ENCODE results near the gene PUDP. TPM values are rescaled to one million over a fixed set of nuclear protein-coding genes. Genes with fewer than 3 reads are reported as not detected.
A peak's percentile ranks its signal among the peaks of the same experiment; 100 is the strongest.

The PUDP gene
- polyA plus RNA-seq, 1 donor from 2014 or later: 13.0 TPM

GRCh38 chrX:7082556-7082955 is 65.4 kb downstream of the PUDP start:
- H3K27me3 Mint-ChIP-seq: no peaks in the 10 kb centered on the region
- H3K4me3 Mint-ChIP-seq: peak overlapping the region in 1 of 4 donors; percentile 92
- peak overlapping the region in 2 of 3 donors; percentile 95 to 98 for H3K27ac Mint-ChIP-seq
- H3K4me1 Mint-ChIP-seq: peaks cover 24 to 53% (median 45%) of the 10 kb centered on the region in 3 donors
- H3K36me3 Mint-ChIP-seq: peaks cover 6% of the 10 kb centered on the region
- H3K9me3 Mint-ChIP-seq: no peaks in the 10 kb centered on the region

DNA sequence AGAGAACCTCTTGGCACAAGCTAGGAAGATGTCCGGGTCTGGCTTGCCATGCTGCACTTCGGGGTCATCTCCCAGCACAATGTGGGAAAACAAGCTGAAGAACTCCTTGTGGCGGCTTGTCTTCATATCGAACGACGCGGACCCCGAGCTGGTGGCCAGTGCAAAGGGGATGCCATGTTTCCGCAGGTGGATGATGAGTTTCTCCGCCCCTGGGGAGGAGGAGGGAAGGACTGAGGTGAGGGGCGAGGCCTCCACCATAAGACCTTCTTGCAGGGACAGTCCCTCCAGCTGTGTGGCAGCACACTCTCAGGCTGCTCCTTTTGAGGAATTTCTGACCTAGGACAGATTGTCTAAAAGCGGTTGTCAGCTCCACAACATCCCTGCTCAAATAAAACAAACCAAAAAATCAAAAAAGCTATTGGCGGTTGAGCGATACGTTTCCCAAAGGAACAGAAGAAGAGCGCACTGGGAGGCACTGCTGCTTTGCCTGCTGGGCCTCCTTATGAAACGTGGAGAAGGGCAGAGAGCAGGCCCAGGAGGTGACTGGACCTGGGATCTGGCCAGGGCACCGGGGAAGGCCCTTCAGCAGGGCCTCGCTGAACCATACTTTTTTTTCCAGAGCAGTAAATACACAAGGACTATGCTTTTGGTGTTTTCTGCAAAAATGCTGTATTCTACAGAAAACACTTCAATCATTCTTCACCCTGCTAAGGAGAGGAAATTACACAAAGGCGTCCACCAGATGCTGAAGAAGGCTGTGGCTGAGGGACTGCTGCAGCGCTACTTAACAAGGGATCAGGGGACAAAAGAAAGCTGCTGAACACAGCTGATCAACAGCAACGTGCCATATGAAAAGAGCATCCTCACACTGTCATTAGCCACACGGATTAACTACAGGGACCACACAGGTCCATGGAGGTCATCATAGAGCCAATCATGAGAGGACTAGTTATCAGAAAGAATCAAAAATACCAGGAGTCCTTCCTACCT is 70.4 kb downstream of the PUDP start:
- H3K27ac Mint-ChIP-seq: peak overlapping the region in 1 of 3 donors; percentile 57
- H3K27me3 Mint-ChIP-seq: no peaks in the 10 kb centered on the region
- no peak overlapping the region for H3K4me3 Mint-ChIP-seq
- H3K36me3 Mint-ChIP-seq: peaks cover 14% of the 10 kb centered on the region
- H3K4me1 Mint-ChIP-seq: peaks cover 4 to 12% (median 10%) of the 10 kb centered on the region in 3 donors
- H3K9me3 Mint-ChIP-seq: no peaks in the 10 kb centered on the region

- H3K9me3 Mint-ChIP-seq: no peaks in the 10 kb centered on the region
These were observed 71.7 kb downstream of the PUDP start for GRCh38 chrX:7076245-7076661.

GRCh38 chrX:7074908-7075204 is 73.1 kb downstream of the PUDP start:
- Mint-ChIP-seq H3K4me1 (peaks cover 4 to 11% (median 8%) of the 10 kb centered on the region in 3 donors), H3K4me3 (no peak overlapping the region), H3K27me3 (no peaks in the 10 kb centered on the region), H3K9me3 (no peaks in the 10 kb centered on the region), H3K36me3 (peaks cover 19% of the 10 kb centered on the region), H3K27ac (no peak overlapping the region)

More at GRCh38 chrX:7076245-7076661, 71.7 kb downstream of the PUDP start:
- Mint-ChIP-seq H3K4me3 (no peak overlapping the region), H3K36me3 (peaks cover 17% of the 10 kb centered on the region), H3K4me1 (peaks cover 7 to 9% (median 7%) of the 10 kb centered on the region in 3 donors), H3K27ac (no peak overlapping the region), H3K27me3 (no peaks in the 10 kb centered on the region)

DNA sequence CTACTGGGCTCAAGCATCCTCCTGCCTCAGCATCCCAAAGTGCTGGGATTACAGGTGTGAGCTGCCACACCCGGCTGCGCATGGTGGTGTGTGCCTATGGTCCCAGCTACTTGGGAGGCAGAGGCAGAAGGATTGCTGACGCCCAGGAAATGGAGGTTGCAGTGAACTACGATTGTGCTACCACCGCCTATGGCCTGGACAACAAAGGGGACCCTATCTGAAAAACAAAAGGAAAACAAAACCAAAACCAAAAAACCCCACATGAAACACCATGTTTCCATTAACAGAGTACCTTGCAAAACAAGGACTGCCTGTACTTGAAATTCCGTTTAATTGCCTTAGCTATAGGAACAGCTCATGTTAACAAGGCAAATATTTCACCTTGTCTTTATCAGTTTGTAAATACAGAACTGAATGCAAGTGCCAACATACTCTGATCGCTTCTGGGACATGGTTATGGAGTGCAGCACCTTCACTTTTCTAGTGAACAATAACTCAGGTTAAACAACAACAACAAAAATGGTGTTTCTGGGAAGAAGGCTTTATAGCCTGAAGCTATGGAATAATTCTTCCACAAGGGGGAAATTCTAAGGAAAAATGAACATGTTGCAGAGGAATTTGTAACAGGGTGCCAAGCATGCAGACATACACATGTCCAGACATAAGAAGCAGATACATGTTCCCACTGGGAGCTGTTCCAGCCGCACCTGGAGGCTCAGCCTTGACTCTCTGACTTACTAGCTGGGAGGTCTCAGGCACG is 73.6 kb downstream of the PUDP start:
- Mint-ChIP-seq H3K4me3 (no peak overlapping the region), H3K9me3 (no peaks in the 10 kb centered on the region), H3K27ac (no peak overlapping the region), H3K27me3 (no peaks in the 10 kb centered on the region), H3K36me3 (peaks cover 19% of the 10 kb centered on the region), H3K4me1 (peaks cover 5 to 14% (median 10%) of the 10 kb centered on the region in 3 donors)

GRCh38 chrX:7073336-7073735 is 74.6 kb downstream of the PUDP start:
- Mint-ChIP-seq H3K27ac (no peak overlapping the region), H3K27me3 (no peaks in the 10 kb centered on the region), H3K36me3 (peaks cover 26% of the 10 kb centered on the region), H3K4me3 (no peak overlapping the region), H3K9me3 (no peaks in the 10 kb centered on the region), H3K4me1 (peaks cover 14 to 19% (median 16%) of the 10 kb centered on the region in 3 donors)

DNA sequence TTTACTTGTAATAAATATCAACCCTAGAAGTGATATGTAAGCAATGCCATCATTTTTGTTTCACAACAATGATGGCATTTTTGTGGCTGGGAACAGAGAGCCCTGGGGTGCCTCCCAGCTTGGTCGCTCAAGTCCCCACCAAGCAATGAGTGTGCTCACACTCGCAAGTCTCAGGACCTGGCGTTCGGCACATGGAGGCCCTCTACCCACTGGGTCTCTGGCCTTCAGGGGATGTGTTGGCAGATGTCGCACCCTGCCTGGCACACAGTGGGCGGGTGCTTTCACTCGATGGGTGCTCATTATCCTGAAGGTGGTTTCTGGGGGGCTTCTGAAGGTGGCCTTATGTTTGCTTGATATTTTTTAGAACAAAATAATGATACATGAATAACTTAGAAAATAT is 75.1 kb downstream of the PUDP start:
- Mint-ChIP-seq H3K4me3 (no peak overlapping the region), H3K36me3 (peaks cover 28% of the 10 kb centered on the region), H3K27ac (no peak overlapping the region), H3K27me3 (no peaks in the 10 kb centered on the region), H3K4me1 (peaks cover 15 to 19% (median 17%) of the 10 kb centered on the region in 3 donors), H3K9me3 (no peaks in the 10 kb centered on the region)

- no peak overlapping the region for H3K4me3 Mint-ChIP-seq
- no peaks in the 10 kb centered on the region for H3K9me3 Mint-ChIP-seq
- H3K36me3 Mint-ChIP-seq: peaks cover 29% of the 10 kb centered on the region
- H3K27me3 Mint-ChIP-seq: no peaks in the 10 kb centered on the region
- peaks cover 15 to 18% (median 17%) of the 10 kb centered on the region in 3 donors for H3K4me1 Mint-ChIP-seq
- H3K27ac Mint-ChIP-seq: peak overlapping the region in 1 of 3 donors; percentile 78
These were observed 76.6 kb downstream of the PUDP start for GRCh38 chrX:7071390-7071789.

- Mint-ChIP-seq H3K9me3 (no peaks in the 10 kb centered on the region), H3K36me3 (peaks cover 29% of the 10 kb centered on the region), H3K27ac (no peak overlapping the region), H3K4me1 (peaks cover 15 to 18% (median 17%) of the 10 kb centered on the region in 3 donors), H3K4me3 (peak overlapping the region in 1 of 4 donors; percentile 14), H3K27me3 (no peaks in the 10 kb centered on the region)
These were observed 78.4 kb downstream of the PUDP start for GRCh38 chrX:7069556-7069955.

DNA sequence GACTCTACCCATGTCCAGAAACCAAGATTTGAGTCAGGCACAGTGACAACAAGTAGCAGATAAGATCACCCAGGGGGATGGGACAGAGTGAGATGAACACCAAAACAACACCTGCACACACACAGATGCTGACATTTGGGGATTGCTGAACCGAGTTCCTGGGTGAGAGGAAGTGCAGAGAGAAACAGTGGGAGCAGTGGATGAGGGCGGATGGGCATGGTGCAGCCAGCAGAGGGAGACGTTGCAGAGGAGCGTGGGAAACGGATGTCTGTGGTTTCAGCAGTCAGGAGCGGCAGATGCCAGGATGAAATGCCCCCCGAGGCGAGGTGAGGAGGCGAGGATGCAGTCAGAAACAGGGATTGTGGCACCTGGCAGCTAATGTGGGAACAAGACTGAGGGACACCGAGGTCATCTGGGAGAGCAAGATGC is 79.0 kb downstream of the PUDP start:
- H3K27ac Mint-ChIP-seq: peak overlapping the region in 2 of 3 donors; percentile 7 to 11

GRCh38 chrX:7067256-7067655 is 80.7 kb downstream of the PUDP start:
- H3K27ac Mint-ChIP-seq: no peak overlapping the region

More for the DNA sequence above, 79.0 kb downstream of the PUDP start:
- H3K4me1 Mint-ChIP-seq: peaks cover 13 to 18% (median 13%) of the 10 kb centered on the region in 3 donors
- H3K4me3 Mint-ChIP-seq: no peak overlapping the region
- no peaks in the 10 kb centered on the region for H3K9me3 Mint-ChIP-seq
- H3K36me3 Mint-ChIP-seq: peaks cover 30% of the 10 kb centered on the region
- no peaks in the 10 kb centered on the region for H3K27me3 Mint-ChIP-seq

GRCh38 chrX:7065473-7065872 is 82.5 kb downstream of the PUDP start:
- Mint-ChIP-seq H3K9me3 (no peaks in the 10 kb centered on the region), H3K36me3 (peaks cover 17% of the 10 kb centered on the region), H3K27ac (no peak overlapping the region)

More at GRCh38 chrX:7067256-7067655, 80.7 kb downstream of the PUDP start:
- peaks cover 26% of the 10 kb centered on the region for H3K36me3 Mint-ChIP-seq
- H3K9me3 Mint-ChIP-seq: no peaks in the 10 kb centered on the region
- H3K4me3 Mint-ChIP-seq: peak overlapping the region in 1 of 4 donors; percentile 76
- H3K4me1 Mint-ChIP-seq: peaks cover 14 to 19% (median 16%) of the 10 kb centered on the region in 3 donors
- H3K27me3 Mint-ChIP-seq: no peaks in the 10 kb centered on the region

DNA sequence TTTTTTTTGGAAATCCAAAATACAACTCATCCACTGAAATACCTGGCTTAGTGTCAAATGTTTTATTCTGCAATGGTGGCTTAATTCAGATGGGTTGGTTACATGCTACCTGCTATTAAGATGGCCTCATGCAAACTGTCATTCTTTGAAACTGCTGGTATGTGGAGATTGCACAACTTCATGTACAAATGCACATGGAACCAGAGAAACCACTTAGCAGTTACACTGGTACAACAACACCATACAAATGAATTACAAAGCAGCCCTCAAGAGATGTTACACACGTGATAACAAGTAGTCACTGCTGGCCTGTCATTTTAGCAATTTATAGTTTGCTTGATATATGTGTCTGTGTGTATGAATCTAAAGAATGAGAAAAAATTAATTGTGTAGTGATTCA is 85.0 kb downstream of the PUDP start:
- H3K27ac Mint-ChIP-seq: no peak overlapping the region
- peaks cover 10% of the 10 kb centered on the region for H3K36me3 Mint-ChIP-seq

More at GRCh38 chrX:7065473-7065872, 82.5 kb downstream of the PUDP start:
- peaks cover 16 to 21% (median 18%) of the 10 kb centered on the region in 3 donors for H3K4me1 Mint-ChIP-seq
- H3K27me3 Mint-ChIP-seq: no peaks in the 10 kb centered on the region
- H3K4me3 Mint-ChIP-seq: no peak overlapping the region

GRCh38 chrX:7062276-7062675 is 85.7 kb downstream of the PUDP start:
- H3K36me3 Mint-ChIP-seq: peaks cover 10% of the 10 kb centered on the region

More for the DNA sequence above, 85.0 kb downstream of the PUDP start:
- Mint-ChIP-seq H3K4me3 (no peak overlapping the region), H3K4me1 (peaks cover 23 to 32% (median 26%) of the 10 kb centered on the region in 3 donors), H3K27me3 (no peaks in the 10 kb centered on the region), H3K9me3 (no peaks in the 10 kb centered on the region)

DNA sequence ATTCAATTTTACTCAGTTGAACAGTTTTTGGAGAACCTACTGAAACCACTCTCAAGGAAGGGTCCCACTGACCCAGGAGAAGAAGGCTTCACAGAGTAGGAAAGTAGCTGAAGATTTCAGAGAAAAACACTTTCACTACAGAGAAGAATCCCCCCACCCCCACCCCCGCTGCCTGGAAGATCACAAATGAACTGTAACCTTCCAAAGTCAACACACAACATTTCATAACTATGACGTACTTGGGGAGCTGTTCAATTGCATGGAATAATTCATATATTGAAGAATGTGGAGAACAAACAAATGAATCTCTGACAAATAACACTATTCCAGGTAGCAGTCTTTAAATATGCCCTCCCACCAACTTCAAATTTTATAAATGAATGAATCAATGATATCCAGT is 86.5 kb downstream of the PUDP start:
- Mint-ChIP-seq H3K27ac (no peak overlapping the region), H3K36me3 (peaks cover 6% of the 10 kb centered on the region), H3K4me3 (no peak overlapping the region), H3K9me3 (no peaks in the 10 kb centered on the region), H3K27me3 (no peaks in the 10 kb centered on the region), H3K4me1 (peaks cover 32 to 43% (median 34%) of the 10 kb centered on the region in 3 donors)

More at GRCh38 chrX:7062276-7062675, 85.7 kb downstream of the PUDP start:
- H3K27me3 Mint-ChIP-seq: no peaks in the 10 kb centered on the region
- peaks cover 26 to 36% (median 30%) of the 10 kb centered on the region in 3 donors for H3K4me1 Mint-ChIP-seq
- H3K9me3 Mint-ChIP-seq: no peaks in the 10 kb centered on the region
- no peak overlapping the region for H3K4me3 Mint-ChIP-seq
- H3K27ac Mint-ChIP-seq: peak overlapping the region in 1 of 3 donors; percentile 69
